Keratinocyte (primary cell): ENCODE data around the gene ZFYVE21. TPM values are rescaled to one million over a fixed set of nuclear protein-coding genes. Genes with fewer than 3 reads are reported as not detected.
"Not testable (repeated sequence)": the region's sequence is repeated elsewhere in the genome, so short reads cannot be mapped to it uniquely, and the experiment has no call there.

Source experiments
- DNase-seq: peaks from one replicate; pipeline ENCODE4 v3.0.0-alpha.2; 2011; ENCODE audit warnings: low read depth, missing footprints, low spot score
- FAIRE-seq: peaks from 2 replicates; lab custom pipeline; 2011; peaks lifted over from hg19 to GRCh38; lab: Jason Lieb, UNC
- H2AFZ ChIP-seq: 2 replicates; pipeline ENCODE4 v1.6.0; 2012; ENCODE audit warnings: low read length, control low read depth, inconsistent platforms; ENCODE audit not compliant: control insufficient read depth
- H3K27ac ChIP-seq: 2 replicates; pipeline ENCODE4 v1.5.1; 2011; ENCODE audit warnings: low read length; ENCODE audit not compliant: control insufficient read depth, insufficient read depth
- H3K27me3 ChIP-seq: 3 replicates; pipeline ENCODE4 v1.6.0; 2011; ENCODE audit warnings: low read length; ENCODE audit not compliant: control insufficient read depth, insufficient read depth; ENCODE audit errors: extremely low read depth
- H3K36me3 ChIP-seq, 2 experiments: 2 replicates in 1 of 2; 3 replicates in 1 of 2; pipeline ENCODE4 v1.5.1; 2011; ENCODE audit warnings: low read length in 2 of 2, mild to moderate bottlenecking in 1 of 2; ENCODE audit not compliant: control insufficient read depth in 2 of 2, insufficient read depth in 2 of 2; ENCODE audit errors: extremely low read depth in 1 of 2
- H3K4me1 ChIP-seq: 3 replicates; pipeline ENCODE4 v1.5.1; 2011; ENCODE audit warnings: low read length; ENCODE audit not compliant: control insufficient read depth, insufficient read depth; ENCODE audit errors: extremely low read depth
- H3K4me2 ChIP-seq: 3 replicates; pipeline ENCODE4 v1.6.0; 2011; ENCODE audit warnings: low read depth, low read length; ENCODE audit not compliant: control insufficient read depth, insufficient read depth; ENCODE audit errors: extremely low read depth
- H3K4me3 ChIP-seq, 3 experiments: fragments of 200-600 bp in 1 of 3; sonication (generic) in 1 of 3; 2 replicates in 2 of 3; 3 replicates in 1 of 3; pipeline ENCODE4 v1.5.1; 2011 to 2016; ENCODE audit warnings: low read length in 3 of 3, mild to moderate bottlenecking in 3 of 3, control low read depth in 2 of 3, inconsistent platforms in 1 of 3, low read depth in 1 of 3, mixed read lengths in 1 of 3, mixed run types in 1 of 3, moderate library complexity in 1 of 3; ENCODE audit not compliant: control insufficient read depth in 2 of 3, insufficient read depth in 2 of 3; ENCODE audit errors: extremely low read depth in 1 of 3
- H3K79me2 ChIP-seq: 2 replicates; pipeline ENCODE4 v1.6.0; 2012; ENCODE audit warnings: low read length; ENCODE audit not compliant: control insufficient read depth, insufficient read depth
- H3K9ac ChIP-seq: 3 replicates; pipeline ENCODE4 v1.6.0; 2011; ENCODE audit warnings: low read length; ENCODE audit not compliant: control insufficient read depth, insufficient read depth; ENCODE audit errors: extremely low read depth
- H3K9me1 ChIP-seq: 3 replicates; pipeline ENCODE4 v1.6.0; 2011; ENCODE audit warnings: low read length; ENCODE audit not compliant: control insufficient read depth, insufficient read depth; ENCODE audit errors: extremely low read depth
- H3K9me3 ChIP-seq: 2 replicates; pipeline ENCODE4 v1.5.1; 2012; ENCODE audit warnings: low read depth, low read length; ENCODE audit not compliant: control insufficient read depth
- H4K20me1 ChIP-seq: 3 replicates; pipeline ENCODE4 v1.6.0; 2011; ENCODE audit warnings: low read length; ENCODE audit not compliant: control insufficient read depth, insufficient read depth; ENCODE audit errors: extremely low read depth
- CTCF ChIP-seq, 3 experiments: IDR thresholded peaks in 1 of 3; conservative IDR thresholded peaks in 1 of 3; optimal IDR thresholded peaks in 1 of 3; 2 replicates in 2 of 3; 3 replicates in 1 of 3; pipeline versions ENCODE3 to v1.5.1; 2011; ENCODE audit warnings: low read length in 3 of 3, mild to moderate bottlenecking in 3 of 3, moderate library complexity in 2 of 3, control low read depth in 1 of 3, inconsistent platforms in 1 of 3; ENCODE audit not compliant: insufficient read depth in 2 of 3; ENCODE audit errors: extremely low read depth in 1 of 3
- EZH2 ChIP-seq: IDR thresholded peaks from one replicate; pipeline ENCODE4 v1.6.1; 2012; ENCODE audit warnings: inconsistent platforms, mild to moderate bottlenecking, low read length, moderate library complexity
- dilution Hi-C: fragments of 300-500 bp; cut with MboI; formaldehyde crosslinking; loops from one replicate; pipeline ENCODE4 v1.7.0; 2020; ENCODE audit warnings: low sequenced_read_pairs; ENCODE audit not compliant: extremely low pct_ligation_motif_present
- polyA plus RNA-seq, 5 experiments: library from polyadenylated mRNA; depleted of rRNA in 3 of 5; stranded (reverse) in 3 of 5; stranded (forward) in 1 of 5; unstranded in 1 of 5; fragments of >200 nt; gene quantifications; 1 replicate in 1 of 5; 2 replicates in 3 of 5; 3 replicates in 1 of 5; pipeline versions ENCODE4 v1.2.1 to v1.2.3, GENCODE V29; 2011 to 2012; ENCODE audit warnings: missing spikeins in 2 of 5, low read depth in 1 of 5, low replicate concordance in 1 of 5

The ZFYVE21 gene
- polyA plus RNA-seq, 1 donor (not counting 4 experiments of a cell fraction or from before 2014, with no cell fraction given), result 116 TPM

DNA sequence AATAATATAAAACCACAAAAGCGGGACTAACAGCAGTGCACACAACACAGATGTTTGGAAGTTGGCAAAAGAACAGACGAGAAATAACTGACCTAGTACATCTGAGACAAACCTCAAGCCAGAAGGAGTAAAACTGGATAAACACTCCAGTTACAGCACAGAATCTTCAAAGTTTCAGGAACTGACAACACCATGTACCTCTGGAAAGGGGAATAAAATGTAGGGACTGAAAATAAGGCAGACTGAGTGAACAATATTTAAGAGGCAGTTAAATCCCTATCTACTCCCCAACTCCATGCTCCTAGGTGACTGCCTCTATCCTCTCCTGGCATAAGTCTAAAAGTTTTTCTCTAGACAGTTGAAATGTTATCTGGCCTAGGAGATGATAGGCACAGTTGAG lies 57.9 kb downstream of the ZFYVE21 start:
- DNase-seq (no peak), FAIRE-seq (no peak)
- Histone ChIP-seq H3K4me3 (no peak overlapping the region), H3K9me3 (no peaks in the 10 kb centered on the region), H3K9me1 (no peaks in the 10 kb centered on the region), H3K4me2 (no peak overlapping the region), H3K27me3 (no peaks in the 10 kb centered on the region), H4K20me1 (no peaks in the 10 kb centered on the region), H3K36me3 (peaks cover 0 to 3% of the 10 kb centered on the region in 2 experiments), H3K9ac (no peak overlapping the region), H3K79me2 (no peaks in the 10 kb centered on the region), H3K4me1 (no peaks in the 10 kb centered on the region), H2AFZ (no peak overlapping the region), H3K27ac (no peak overlapping the region)
- TF ChIP-seq CTCF (optimal IDR thresholded peaks at IDR 0.05 in 1 of 3, IDR thresholded peaks at IDR 0.05 in 1 of 3, conservative IDR thresholded peaks at IDR 0.05 in 1 of 3; ENCODE audit: extremely low read depth in 1 of 3, insufficient read depth in 2 of 3, low read length in 3 of 3) (no peak), EZH2 (no peak)
- dilution Hi-C loops, result no loop called here

DNA sequence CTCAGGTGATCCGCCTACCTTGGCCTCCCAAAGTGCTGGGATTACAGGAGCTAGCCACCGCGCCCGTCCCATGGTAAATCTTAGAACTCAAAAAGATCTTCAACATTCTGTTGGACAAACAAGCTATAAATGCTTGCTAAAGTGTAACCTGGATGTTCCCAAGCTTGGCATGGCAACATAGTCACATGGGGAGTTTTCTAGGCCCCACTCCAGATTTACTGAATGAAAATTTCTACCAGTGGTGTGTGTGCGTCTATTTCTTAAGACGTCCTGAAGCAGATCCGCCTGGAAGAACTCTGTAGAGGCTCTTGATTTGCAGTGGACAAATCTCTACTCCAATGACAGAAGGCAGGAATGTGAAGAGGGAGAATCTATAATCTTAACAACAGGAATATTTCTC lies 59.9 kb downstream of the ZFYVE21 start:
- Histone ChIP-seq H3K27me3 (no peaks in the 10 kb centered on the region), H3K9me3 (no peaks in the 10 kb centered on the region), H3K79me2 (no peaks in the 10 kb centered on the region), H3K9me1 (no peaks in the 10 kb centered on the region), H3K4me1 (no peaks in the 10 kb centered on the region), H2AFZ (no peak overlapping the region), H4K20me1 (no peaks in the 10 kb centered on the region), H3K36me3 (peaks cover 1 to 8% of the 10 kb centered on the region in 2 experiments), H3K9ac (no peak overlapping the region), H3K4me3 (no peak overlapping the region), H3K4me2 (no peak overlapping the region), H3K27ac (no peak overlapping the region)
- dilution Hi-C loops, result no loop called here
- TF ChIP-seq EZH2 (no peak), CTCF (optimal IDR thresholded peaks at IDR 0.05 in 1 of 3, IDR thresholded peaks at IDR 0.05 in 1 of 3, conservative IDR thresholded peaks at IDR 0.05 in 1 of 3; ENCODE audit: extremely low read depth in 1 of 3, insufficient read depth in 2 of 3, low read length in 3 of 3) (no peak)
- FAIRE-seq (no peak), DNase-seq (no peak)

DNA sequence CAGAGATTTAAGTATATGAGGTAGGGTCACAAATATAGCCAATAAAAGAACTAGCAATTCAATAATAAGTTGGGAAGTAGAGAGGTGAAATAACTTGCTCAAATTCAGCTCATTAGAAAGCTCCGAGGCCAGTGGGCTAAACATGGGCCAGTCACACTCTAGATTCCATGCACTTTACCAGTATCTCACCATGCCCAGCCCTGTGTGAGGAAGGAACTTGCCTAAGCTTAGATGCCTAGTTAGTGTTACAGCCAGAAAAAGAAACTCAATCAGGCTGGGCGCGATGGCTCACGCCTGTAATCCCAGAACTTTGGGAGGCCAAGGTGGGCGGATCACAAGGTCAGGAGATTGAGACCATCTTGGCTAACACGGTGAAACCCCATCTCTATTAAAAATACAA lies 60.7 kb downstream of the ZFYVE21 start:
- H3K4me1 ChIP-seq, DNase-seq, H3K9ac ChIP-seq, H4K20me1 ChIP-seq, H2AFZ ChIP-seq, H3K27me3 ChIP-seq, H3K9me1 ChIP-seq, H3K9me3 ChIP-seq, H3K27ac ChIP-seq, H3K79me2 ChIP-seq, H3K36me3 ChIP-seq, FAIRE-seq, H3K4me3 ChIP-seq, H3K4me2 ChIP-seq, dilution Hi-C loops: not testable (repeated sequence)
